ENCODE measurements around the gene TRAPPC6A. TPM values are rescaled to one million over a fixed set of nuclear protein-coding genes. Genes with fewer than 3 reads are reported as not detected.

The TRAPPC6A gene
- total and polyA plus RNA-seq, 2 of the 13 experiments (the other 11 are each of a cell fraction or from before 2014, with no cell fraction given), result 6.5 to 21.0 TPM

- TF ChIP-seq RARG (CRISPR knock-in tag; IDR thresholded peaks at IDR 0.05; ENCODE audit: low read depth) (no peak), ZNF674 (CRISPR knock-in tag; IDR thresholded peaks at IDR 0.05; ENCODE audit: low read depth) (no peak), CHD4 (IDR thresholded peaks at IDR 0.05; ENCODE audit: borderline replicate concordance, low read length) (no peak), ZNF570 (CRISPR knock-in tag; IDR thresholded peaks at IDR 0.05; ENCODE audit: borderline replicate concordance) (no peak), LCORL (IDR thresholded peaks at IDR 0.05) (no peak), LCORL (CRISPR knock-in tag; IDR thresholded peaks at IDR 0.05) (no peak), STAG1 (CRISPR knock-in tag; IDR thresholded peaks at IDR 0.05) (no peak), DNMT1 (CRISPR knock-in tag; IDR thresholded peaks at IDR 0.05) (no peak), ZEB1 (IDR thresholded peaks at IDR 0.05; ENCODE audit: insufficient replicate concordance, low read depth) (no peak), MTA1 (CRISPR knock-in tag; IDR thresholded peaks at IDR 0.05; ENCODE audit: borderline replicate concordance) (no peak), ZNF639 (CRISPR knock-in tag; conservative IDR thresholded peaks at IDR 0.05) (no peak), ZNF331 (CRISPR knock-in tag; IDR thresholded peaks at IDR 0.05) (no peak), YEATS4 (CRISPR knock-in tag; IDR thresholded peaks at IDR 0.05; ENCODE audit: borderline replicate concordance) (no peak), NAIF1 (CRISPR knock-in tag; IDR thresholded peaks at IDR 0.05; ENCODE audit: borderline replicate concordance) (no peak), ZNF644 (CRISPR knock-in tag; IDR thresholded peaks at IDR 0.05; ENCODE audit: low read depth) (no peak), AKAP8 (CRISPR knock-in tag; IDR thresholded peaks at IDR 0.05) (no peak), ZFP36L2 (CRISPR knock-in tag; IDR thresholded peaks at IDR 0.05) (no peak), ZNF782 (CRISPR knock-in tag; IDR thresholded peaks at IDR 0.05; ENCODE audit: borderline replicate concordance) (no peak), PRMT3 (CRISPR knock-in tag; IDR thresholded peaks at IDR 0.05; ENCODE audit: borderline replicate concordance, low read depth) (no peak), ZNF792 (CRISPR knock-in tag; IDR thresholded peaks at IDR 0.05) (peak; percentile 62; the same call in 1 of the 2 replicates), ARID4A (CRISPR knock-in tag; IDR thresholded peaks at IDR 0.05; ENCODE audit: borderline replicate concordance) (no peak), HOMEZ (CRISPR knock-in tag; IDR thresholded peaks at IDR 0.05; ENCODE audit: low read depth) (no peak), ZNF678 (CRISPR knock-in tag; IDR thresholded peaks at IDR 0.05) (no peak), MAFG (CRISPR knock-in tag; IDR thresholded peaks at IDR 0.05) (no peak)
Measured at GRCh38 chr19:45177817-45178261, at the start of gene TRAPPC6A (continued).

All from HepG2 (cell line).